Stimulated activated naive CD8-positive, alpha-beta T cell treated with anti-CD3 and anti-CD28 coated beads, Interleukin-15, Interleukin-2, amounts not matched to agents 100 ng/mL and 50 ng/mL, for 24 hours (primary cell): ENCODE results near the gene DPP10.

ENCODE experiments used
- H3K27ac Mint-ChIP-seq: one replicate; pipeline ENCODE4 v1.8.0; 2021; ENCODE audit warnings: mild to moderate bottlenecking, mixed read lengths
- H3K27me3 Mint-ChIP-seq: one replicate; pipeline ENCODE4 v1.8.0; 2021; ENCODE audit warnings: mixed read lengths
- H3K36me3 Mint-ChIP-seq: one replicate; pipeline ENCODE4 v1.8.0; 2021; ENCODE audit warnings: low read depth, mixed read lengths
- H3K4me1 Mint-ChIP-seq: one replicate; pipeline ENCODE4 v1.8.0; 2021; ENCODE audit warnings: low read depth, mixed read lengths
- H3K4me3 Mint-ChIP-seq: one replicate; pipeline ENCODE4 v1.8.0; 2021; ENCODE audit warnings: mild to moderate bottlenecking, mixed read lengths
- H3K9me3 Mint-ChIP-seq: one replicate; pipeline ENCODE4 v1.8.0; 2021; ENCODE audit warnings: mixed read lengths

Gene DPP10

DNA sequence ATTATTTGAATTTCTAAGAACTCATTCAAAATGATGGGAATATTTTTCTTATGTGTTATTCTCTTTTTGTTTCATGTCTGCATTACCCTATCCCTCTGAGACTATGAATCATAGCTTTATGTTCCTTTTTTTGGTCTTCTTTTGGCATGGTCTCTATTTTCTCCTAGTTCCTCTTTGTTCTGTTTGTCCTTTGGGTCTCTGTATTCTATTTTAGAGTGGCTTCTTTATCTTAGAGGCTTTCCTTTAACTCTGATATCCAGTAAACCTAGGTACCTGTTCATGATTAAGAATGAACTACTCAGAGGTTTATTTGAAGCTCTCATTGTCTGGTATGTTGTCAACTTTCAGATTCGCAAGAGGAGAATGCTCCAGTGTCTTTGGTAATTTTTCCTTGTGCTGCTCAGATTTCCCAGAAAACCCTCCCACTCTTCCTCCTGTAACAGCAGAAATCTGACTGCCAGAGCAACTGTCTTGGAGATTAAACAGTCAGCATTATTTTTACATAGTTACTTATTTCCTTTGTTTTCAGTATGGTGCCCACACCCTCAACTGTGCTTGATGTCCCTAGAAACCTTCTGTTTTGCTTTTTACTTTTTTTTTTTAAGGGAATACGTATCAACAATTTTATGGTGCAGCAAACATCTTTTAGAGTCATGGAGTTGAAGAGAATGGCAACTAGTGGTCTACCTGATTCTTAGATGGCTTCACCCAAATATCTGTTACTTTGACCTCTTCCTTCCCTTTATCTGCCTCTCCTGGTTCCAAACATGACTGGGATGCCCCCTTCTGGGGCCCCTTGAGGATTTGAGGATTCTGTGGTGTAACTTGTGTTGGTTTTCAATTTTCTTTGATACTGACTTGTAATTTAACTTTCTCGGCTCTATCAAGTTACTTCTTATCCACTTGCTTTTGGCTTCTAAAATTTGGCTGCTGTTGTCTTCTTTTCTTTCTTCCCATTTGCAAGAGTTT is 92.0 kb downstream of the DPP10 start:
- Mint-ChIP-seq H3K36me3 (no peaks in the 10 kb centered on the region), H3K4me3 (no peak overlapping the region), H3K27me3 (peaks cover 14% of the 10 kb centered on the region), H3K27ac (no peak overlapping the region), H3K9me3 (no peaks in the 10 kb centered on the region), H3K4me1 (no peaks in the 10 kb centered on the region)

DNA sequence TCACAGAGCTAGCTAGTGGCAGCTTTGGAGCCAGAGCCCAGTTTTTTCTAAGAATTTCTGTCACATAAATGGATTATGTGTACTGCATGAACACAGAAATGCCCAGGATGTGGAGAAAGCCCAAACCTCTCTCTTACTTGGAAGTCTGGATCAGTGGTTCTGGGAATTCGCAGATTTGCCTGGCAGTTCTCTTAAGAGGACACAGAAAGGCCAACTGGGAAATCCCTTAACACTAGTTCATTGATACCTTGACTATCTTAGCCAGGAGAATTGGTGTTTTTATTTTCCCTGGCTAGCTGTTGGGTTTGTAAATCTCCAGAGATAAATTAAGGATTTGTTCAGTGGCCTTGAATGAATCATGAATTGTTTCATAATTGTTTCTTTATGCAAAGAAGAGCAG is 95.3 kb downstream of the DPP10 start:
- no peaks in the 10 kb centered on the region for H3K4me1 Mint-ChIP-seq
- H3K36me3 Mint-ChIP-seq, result no peaks in the 10 kb centered on the region
- H3K27me3 Mint-ChIP-seq, result peaks cover 8% of the 10 kb centered on the region
- no peak overlapping the region for H3K4me3 Mint-ChIP-seq
- H3K9me3 Mint-ChIP-seq, result no peaks in the 10 kb centered on the region
- no peak overlapping the region for H3K27ac Mint-ChIP-seq

DNA sequence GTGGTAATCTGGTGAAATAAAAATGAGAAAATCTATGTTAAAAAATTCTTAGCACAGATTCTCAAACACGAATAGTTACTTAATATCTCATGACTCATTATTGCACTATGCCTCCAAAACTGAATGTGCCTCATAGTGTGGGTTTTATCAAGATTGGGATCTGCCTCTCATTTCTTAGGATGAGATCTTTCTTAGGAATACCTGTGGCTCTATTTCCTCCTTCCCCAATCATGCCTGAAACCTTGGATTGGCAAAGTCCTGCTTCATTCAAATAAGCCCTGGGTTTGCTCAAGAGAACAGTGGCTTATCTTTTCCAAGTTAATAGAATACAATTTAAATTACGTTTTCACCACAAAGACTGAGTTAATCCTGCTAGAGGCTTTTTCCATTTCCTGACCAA is 100.3 kb downstream of the DPP10 start:
- Mint-ChIP-seq H3K27me3 (peaks cover 7% of the 10 kb centered on the region), H3K4me3 (no peak overlapping the region), H3K4me1 (no peaks in the 10 kb centered on the region), H3K36me3 (no peaks in the 10 kb centered on the region), H3K27ac (no peak overlapping the region), H3K9me3 (peaks cover 4% of the 10 kb centered on the region)

DNA sequence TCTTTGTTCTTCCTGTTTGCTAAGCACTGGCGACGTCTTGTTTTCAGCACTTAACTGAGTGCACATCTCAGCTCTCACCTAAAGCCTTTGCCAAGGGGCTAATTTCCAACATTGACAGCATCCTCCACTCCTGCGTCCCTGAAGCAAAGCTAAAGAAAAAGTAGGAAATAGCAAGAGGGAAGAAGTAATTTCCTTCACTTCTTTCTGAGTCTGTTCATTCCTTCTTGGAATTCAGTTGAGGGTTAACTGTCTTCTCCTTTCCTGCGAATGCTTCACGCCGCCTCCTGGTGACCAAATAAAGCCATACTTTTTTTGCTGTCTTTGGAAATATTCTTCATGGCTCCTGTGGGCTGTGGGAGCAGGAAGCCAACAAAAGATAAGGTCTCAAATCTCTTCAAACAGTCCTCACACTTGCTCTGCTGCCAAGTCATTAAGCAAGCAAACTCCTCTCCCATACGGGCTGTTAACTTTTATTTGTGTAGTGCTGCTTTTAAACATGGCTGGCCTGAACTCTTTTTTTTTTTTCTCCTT is 100.9 kb downstream of the DPP10 start:
- Mint-ChIP-seq H3K27ac (no peak overlapping the region), H3K36me3 (no peaks in the 10 kb centered on the region), H3K4me1 (no peaks in the 10 kb centered on the region), H3K4me3 (no peak overlapping the region), H3K27me3 (peaks cover 7% of the 10 kb centered on the region), H3K9me3 (peaks cover 4% of the 10 kb centered on the region)

DNA sequence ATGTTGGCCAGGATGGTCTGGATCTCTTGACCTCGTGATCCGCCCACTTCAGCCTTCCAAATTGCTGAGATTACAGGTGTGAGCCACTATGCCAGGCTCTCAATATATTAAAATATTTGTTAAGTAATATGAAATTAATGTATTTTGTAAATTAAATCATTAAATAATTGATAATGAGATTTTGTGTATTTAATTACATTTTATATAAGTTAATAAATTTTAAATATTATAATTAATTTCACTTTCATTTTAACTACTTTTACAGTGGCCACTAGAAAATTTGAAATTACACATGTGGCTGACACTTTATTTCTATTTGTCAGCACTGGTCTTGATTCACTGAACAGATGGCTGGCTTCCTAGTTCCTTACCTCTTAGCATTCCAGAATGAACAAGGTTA is 102.6 kb downstream of the DPP10 start:
- H3K27me3 Mint-ChIP-seq, result peaks cover 7% of the 10 kb centered on the region

DNA sequence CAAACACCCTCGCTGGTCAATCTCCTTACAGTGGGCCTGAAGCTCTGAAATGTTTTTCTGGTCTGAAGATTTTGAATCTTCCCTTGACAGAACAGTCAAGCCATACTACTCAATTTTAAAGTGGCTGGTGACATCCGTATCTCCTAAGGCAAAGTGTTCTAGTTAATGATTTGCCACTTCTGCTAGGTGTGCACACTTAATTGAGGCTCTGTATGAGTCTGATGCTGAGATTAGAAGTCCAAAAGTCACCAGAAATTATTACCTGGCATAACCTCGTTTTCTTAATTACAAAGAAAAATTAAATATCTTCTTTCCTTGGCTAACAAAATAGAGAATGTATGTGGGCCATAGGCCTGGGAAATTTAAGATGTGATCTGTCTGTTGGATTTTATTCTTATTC is 104.1 kb downstream of the DPP10 start:
- no peak overlapping the region for H3K27ac Mint-ChIP-seq
- H3K4me1 Mint-ChIP-seq, result no peaks in the 10 kb centered on the region
- H3K36me3 Mint-ChIP-seq, result no peaks in the 10 kb centered on the region
- H3K9me3 Mint-ChIP-seq, result peaks cover 4% of the 10 kb centered on the region
- H3K27me3 Mint-ChIP-seq, result peaks cover 7% of the 10 kb centered on the region
- no peak overlapping the region for H3K4me3 Mint-ChIP-seq

More for the DNA sequence above, 102.6 kb downstream of the DPP10 start:
- Mint-ChIP-seq H3K36me3 (no peaks in the 10 kb centered on the region), H3K4me3 (no peak overlapping the region), H3K9me3 (peaks cover 4% of the 10 kb centered on the region), H3K4me1 (no peaks in the 10 kb centered on the region), H3K27ac (no peak overlapping the region)

DNA sequence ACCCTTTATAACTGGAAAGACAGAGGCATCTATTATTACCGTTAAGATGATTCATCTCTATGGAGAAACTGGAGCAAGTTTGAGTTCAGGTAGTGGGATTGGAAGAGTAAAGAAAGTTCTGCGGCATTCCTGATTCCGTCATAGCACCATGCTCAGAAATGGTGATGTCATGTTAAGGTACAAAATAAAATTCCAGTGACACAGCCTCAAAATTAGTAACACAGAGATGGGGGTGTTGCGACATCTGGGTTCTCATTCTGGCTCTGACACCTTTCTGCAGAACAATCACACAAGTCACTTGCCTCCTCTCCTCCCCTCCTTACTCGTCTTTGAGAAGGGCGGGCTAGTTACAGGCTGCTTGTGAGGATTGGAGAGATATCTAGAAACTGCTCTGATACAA is 105.7 kb downstream of the DPP10 start:
- Mint-ChIP-seq H3K9me3 (peaks cover 4% of the 10 kb centered on the region), H3K36me3 (no peaks in the 10 kb centered on the region), H3K27me3 (peaks cover 15% of the 10 kb centered on the region), H3K4me1 (no peaks in the 10 kb centered on the region), H3K27ac (no peak overlapping the region), H3K4me3 (no peak overlapping the region)

DNA sequence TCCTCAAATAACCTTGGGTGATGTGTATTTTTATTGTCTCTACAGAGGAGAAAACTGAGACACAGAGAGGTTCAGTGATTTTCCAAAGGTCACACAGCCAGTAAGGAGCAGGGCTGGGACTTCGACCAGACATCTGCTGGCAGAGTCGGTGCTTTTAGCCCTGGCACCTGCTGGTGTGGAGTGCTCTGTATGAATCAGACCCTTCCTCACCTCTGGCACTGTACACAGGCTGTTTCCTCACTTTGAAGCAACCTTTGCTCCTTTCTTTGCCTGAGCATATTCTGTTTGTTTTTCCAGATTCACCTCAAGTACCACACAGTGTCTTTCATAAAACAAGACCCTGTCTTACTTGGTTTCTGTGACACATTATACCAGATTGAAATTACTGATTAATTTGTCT is 107.9 kb downstream of the DPP10 start:
- Mint-ChIP-seq H3K4me1 (no peaks in the 10 kb centered on the region), H3K9me3 (no peaks in the 10 kb centered on the region), H3K36me3 (no peaks in the 10 kb centered on the region), H3K4me3 (no peak overlapping the region), H3K27me3 (peaks cover 10% of the 10 kb centered on the region), H3K27ac (no peak overlapping the region)

DNA sequence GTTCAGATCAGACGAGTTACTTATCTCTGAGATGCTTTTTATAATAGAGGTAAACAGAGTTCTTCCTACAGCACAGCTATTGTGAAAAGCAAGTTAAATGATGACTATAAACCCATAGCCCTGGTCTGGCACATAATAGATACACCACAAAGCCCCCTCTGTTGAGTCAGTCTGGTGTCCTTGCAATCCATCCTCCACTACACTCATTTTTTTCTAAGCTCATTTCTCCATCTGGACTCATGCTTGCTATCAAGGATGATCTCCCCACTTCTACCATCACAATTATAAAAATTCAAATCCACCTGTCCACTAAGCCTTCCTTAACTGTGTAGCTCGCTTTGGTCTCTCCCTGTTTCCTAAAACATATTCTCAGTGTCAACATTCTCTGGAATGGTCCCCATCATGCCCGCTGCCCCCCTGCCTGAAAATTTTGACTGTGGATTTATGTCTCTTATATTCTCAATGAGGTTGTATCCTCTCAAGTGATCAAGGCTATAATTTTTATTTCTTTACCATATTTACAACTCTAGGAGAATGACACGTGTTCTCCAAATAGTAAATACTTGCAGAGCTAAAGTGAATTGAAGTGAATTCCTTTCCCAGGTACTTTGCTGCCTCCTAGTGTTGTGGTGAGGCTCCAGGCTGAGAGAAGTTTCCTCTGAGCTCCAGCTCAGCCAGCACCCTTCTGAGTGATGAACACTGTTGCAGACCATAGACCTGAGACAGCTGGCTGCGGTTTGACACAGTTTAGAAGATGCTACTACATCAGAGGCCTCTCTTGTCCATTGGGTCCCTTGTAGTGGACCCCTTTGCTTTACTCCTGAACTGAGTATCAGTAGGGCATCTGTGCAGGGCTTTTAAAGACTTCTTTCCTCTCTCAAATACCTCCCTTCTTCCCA is 108.7 kb downstream of the DPP10 start:
- Mint-ChIP-seq H3K4me3 (no peak overlapping the region), H3K4me1 (no peaks in the 10 kb centered on the region), H3K27me3 (peaks cover 10% of the 10 kb centered on the region), H3K9me3 (no peaks in the 10 kb centered on the region), H3K27ac (no peak overlapping the region), H3K36me3 (no peaks in the 10 kb centered on the region)

DNA sequence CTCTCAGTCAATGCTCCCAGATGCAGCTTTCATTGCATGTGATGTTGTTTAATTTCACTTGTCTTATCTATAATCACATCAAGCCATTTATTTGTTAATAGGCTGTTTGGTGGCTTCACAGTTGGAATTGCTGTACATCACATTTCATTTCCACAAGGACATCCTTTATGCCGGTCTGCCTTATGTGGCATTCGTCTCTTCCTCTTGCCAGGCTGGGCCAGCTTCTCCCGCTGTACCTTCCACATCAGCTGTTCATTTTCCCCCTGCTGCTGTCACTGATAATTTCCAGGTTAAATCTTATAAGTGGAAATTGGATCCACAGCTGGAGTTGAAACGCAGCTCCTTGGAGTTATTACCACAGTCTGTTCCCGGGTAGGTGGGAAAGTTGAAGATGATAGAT is 110.6 kb downstream of the DPP10 start:
- Mint-ChIP-seq H3K27me3 (peaks cover 10% of the 10 kb centered on the region), H3K4me1 (no peaks in the 10 kb centered on the region), H3K36me3 (no peaks in the 10 kb centered on the region), H3K9me3 (no peaks in the 10 kb centered on the region), H3K4me3 (no peak overlapping the region), H3K27ac (no peak overlapping the region)

DNA sequence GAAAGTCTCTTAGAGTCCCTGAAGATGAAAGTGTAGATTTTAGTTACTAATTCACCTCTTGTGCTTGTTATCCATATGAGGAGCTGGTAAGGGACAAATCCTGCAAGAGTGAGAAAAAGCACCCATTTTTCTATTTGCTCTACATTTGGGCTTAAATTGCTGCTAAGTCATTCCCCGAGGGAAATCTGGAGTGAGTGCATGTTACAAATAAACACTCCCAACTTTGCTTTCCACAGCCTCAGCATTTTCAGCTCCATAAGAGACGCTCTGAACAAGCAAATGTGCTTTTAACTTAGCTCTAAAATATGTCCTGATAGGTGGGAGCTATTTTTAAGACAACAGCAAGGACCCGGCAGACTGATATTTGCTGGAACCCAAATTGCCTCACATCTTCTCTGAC is 126.7 kb downstream of the DPP10 start:
- H3K9me3 Mint-ChIP-seq, result no peaks in the 10 kb centered on the region
- peaks cover 5% of the 10 kb centered on the region for H3K27me3 Mint-ChIP-seq
- no peaks in the 10 kb centered on the region for H3K36me3 Mint-ChIP-seq
- no peak overlapping the region for H3K4me3 Mint-ChIP-seq
- no peaks in the 10 kb centered on the region for H3K4me1 Mint-ChIP-seq
- H3K27ac Mint-ChIP-seq, result no peak overlapping the region

DNA sequence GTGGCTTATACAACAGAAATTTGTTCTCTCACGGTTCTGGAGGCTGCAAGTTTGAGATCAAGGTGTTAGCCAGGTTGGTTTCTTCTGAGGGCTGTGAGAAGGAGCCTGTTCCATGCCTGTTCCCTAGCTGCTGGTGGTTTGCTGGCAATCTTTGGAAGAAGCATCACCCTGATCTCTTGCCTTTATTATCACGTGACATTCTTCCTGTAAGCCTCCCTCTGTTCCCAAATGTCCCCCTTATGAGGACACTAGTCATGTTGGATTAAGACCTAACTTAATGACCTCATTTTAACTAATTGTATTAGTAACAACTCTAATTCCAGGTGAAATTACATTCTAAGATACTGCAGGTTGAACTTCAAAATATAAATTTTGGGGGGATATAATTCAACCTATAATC is 135.2 kb downstream of the DPP10 start:
- Mint-ChIP-seq H3K9me3 (no peaks in the 10 kb centered on the region), H3K4me3 (no peak overlapping the region), H3K27ac (no peak overlapping the region), H3K36me3 (no peaks in the 10 kb centered on the region), H3K27me3 (peaks cover 6% of the 10 kb centered on the region), H3K4me1 (no peaks in the 10 kb centered on the region)

DNA sequence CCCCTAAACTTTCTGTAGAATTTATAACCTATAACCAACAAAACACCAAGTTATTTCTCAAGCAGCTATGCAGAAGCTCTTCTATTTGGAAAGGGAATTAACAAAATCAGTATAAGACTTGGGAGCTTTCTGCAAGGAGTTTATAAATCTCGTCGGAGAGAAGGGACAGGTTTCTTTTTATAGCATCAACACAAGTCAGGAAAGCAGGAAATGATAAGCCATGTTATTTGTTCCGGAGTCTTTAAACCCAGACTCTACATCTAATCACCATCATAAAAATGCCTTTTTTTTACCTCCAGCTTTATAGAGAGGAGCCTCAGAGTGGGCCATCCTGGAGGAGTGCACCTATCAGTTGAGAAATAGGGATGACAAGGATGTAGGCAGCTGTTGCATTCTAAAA is 137.1 kb downstream of the DPP10 start:
- H3K27me3 Mint-ChIP-seq, result peaks cover 6% of the 10 kb centered on the region
- H3K4me3 Mint-ChIP-seq, result no peak overlapping the region
- H3K9me3 Mint-ChIP-seq, result no peaks in the 10 kb centered on the region
- H3K27ac Mint-ChIP-seq, result no peak overlapping the region
- H3K4me1 Mint-ChIP-seq, result no peaks in the 10 kb centered on the region
- no peaks in the 10 kb centered on the region for H3K36me3 Mint-ChIP-seq

DNA sequence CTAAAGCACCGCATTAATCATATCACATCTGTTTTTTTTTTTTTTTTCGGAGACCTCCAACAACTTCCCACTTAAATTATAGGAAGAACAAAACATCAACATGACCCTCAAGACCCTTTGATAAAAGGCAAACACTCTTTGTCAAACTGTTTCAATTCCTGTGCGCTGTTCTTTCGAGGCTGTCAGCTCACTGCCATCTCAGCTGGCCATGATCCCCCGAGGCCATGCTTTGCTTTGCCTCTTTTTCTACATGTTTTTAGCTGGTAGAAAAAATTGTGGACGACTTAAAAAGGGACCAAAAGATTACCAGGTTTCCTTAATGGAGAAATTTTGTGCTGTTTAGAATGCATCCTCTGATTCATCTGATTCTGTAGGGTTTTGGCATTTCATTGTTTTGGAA is 138.2 kb downstream of the DPP10 start:
- Mint-ChIP-seq H3K4me3 (no peak overlapping the region), H3K4me1 (no peaks in the 10 kb centered on the region), H3K36me3 (no peaks in the 10 kb centered on the region), H3K27me3 (peaks cover 6% of the 10 kb centered on the region), H3K27ac (no peak overlapping the region), H3K9me3 (no peaks in the 10 kb centered on the region)

DNA sequence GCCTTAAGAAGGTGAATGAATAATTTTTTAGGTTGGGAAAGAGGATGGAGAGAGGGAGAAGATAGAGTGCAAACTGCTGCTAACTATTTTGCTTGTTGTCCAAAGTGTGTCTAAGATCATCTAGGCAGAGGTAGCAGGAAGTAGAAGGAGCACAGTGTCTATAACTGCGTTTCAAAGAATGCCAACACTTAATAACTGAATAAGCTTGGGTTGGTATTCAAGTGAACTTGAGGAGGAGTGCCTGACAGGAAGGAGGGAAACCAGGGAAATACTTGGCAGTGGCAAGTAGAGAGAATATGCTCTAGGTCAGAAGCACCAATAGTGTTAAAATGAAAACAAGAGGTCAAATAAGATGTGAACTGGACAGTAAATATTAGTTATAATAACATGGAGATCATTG is 155.9 kb downstream of the DPP10 start:
- no peaks in the 10 kb centered on the region for H3K9me3 Mint-ChIP-seq
- no peaks in the 10 kb centered on the region for H3K4me1 Mint-ChIP-seq
- H3K27ac Mint-ChIP-seq, result no peak overlapping the region
- no peak overlapping the region for H3K4me3 Mint-ChIP-seq
- H3K27me3 Mint-ChIP-seq, result no peaks in the 10 kb centered on the region
- no peaks in the 10 kb centered on the region for H3K36me3 Mint-ChIP-seq
